Measurements from ENCODE around the gene KIF12. TPM values are rescaled to one million over a fixed set of nuclear protein-coding genes. Genes with fewer than 3 reads are reported as not detected.

Gene KIF12
- total and polyA plus RNA-seq, 2 of the 13 experiments (the other 11 are each of a cell fraction or from before 2014, with no cell fraction given) = 1.8 to 12.5 TPM

GRCh38 chr9:114077162-114077837, 21.8 kb downstream of the KIF12 start (continued):
- TF ChIP-seq ZNF691 (CRISPR knock-in tag; IDR thresholded peaks at IDR 0.05; ENCODE audit: borderline replicate concordance, low read depth) (0 out of 2 replicates have a peak, but pooled peaks have one; percentile 37), U2AF1 (optimal IDR thresholded peaks at IDR 0.05; ENCODE audit: low read depth, low read length) (no peak), PRDM15 (CRISPR knock-in tag; IDR thresholded peaks at IDR 0.05) (no peak), ATF4 (CRISPR knock-in tag; IDR thresholded peaks at IDR 0.05) (no peak), SYNCRIP (IDR thresholded peaks at IDR 0.05; ENCODE audit: insufficient read depth, low read depth, low read length) (no peak), MYPOP (CRISPR knock-in tag; IDR thresholded peaks at IDR 0.05) (no peak), GLI4 (CRISPR knock-in tag; IDR thresholded peaks at IDR 0.05; ENCODE audit: borderline replicate concordance) (peak; percentile 20; the same call in 1 of the 2 replicates), ZNF414 (CRISPR knock-in tag; IDR thresholded peaks at IDR 0.05) (0 out of 2 replicates have a peak, but pooled peaks have one; percentile 39), SMARCC2 (IDR thresholded peaks at IDR 0.05) (no peak), ZNF142 (CRISPR knock-in tag; IDR thresholded peaks at IDR 0.05) (peak; percentile 20; the same call in 1 of the 2 replicates), REL (CRISPR knock-in tag; conservative IDR thresholded peaks at IDR 0.05) (no peak), ZNF746 (CRISPR knock-in tag; IDR thresholded peaks at IDR 0.05) (no peak), ZNF572 (CRISPR knock-in tag; IDR thresholded peaks at IDR 0.05) (0 out of 2 replicates have a peak, but pooled peaks have one; percentile 6), JUND (CRISPR knock-in tag; IDR thresholded peaks at IDR 0.05) (0 out of 2 replicates have a peak, but pooled peaks have one; percentile 7)
